ENCODE measurements around the gene HMGN4. TPM values are rescaled to one million over a fixed set of nuclear protein-coding genes. Genes with fewer than 3 reads are reported as not detected.

HMGN4 gene
- total and polyA plus RNA-seq, 9 of the 15 experiments (the other 6 are each of a cell fraction or from before 2014, with no cell fraction given), result 35.4 to 134 (median 94.1) TPM

DNA sequence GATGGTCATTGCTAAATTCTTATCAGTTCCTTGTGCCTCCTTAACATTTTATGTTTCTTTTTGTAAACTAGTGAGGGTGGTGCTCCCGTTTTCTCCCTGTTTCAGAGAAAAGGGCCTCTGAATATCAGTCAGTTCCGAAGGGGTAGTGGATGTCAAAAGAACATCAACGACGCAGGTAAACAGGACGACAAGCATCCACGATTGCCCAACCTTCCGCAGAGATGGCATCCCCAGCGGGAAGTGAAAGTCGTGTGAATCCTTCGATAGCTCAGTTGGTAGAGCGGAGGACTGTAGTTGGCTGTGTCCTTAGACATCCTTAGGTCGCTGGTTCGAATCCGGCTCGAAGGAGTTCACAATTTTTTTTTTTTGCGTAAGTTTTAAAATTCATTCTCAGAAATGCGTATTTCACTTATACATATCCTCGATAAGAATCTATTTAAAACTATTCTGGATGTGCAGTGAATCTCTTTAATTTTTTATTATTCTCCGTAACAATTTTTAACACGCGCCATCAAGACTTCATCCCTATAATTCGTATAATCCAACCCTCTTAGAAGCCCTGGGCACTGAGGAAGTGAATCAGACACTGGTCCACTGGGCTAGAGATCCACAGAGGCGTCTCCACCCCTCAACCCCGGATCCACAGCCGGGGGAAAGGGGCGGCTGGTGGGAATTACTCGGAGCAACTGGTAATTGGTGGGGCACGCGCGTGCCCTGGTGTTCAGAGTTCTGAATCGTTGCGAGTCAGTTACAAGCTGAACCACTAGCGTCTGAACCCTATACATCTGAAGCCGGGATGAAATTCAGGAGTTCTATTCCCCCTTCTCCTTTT lies 30.7 kb downstream of the HMGN4 start (continued):
- TF ChIP-seq, protein P1, sequence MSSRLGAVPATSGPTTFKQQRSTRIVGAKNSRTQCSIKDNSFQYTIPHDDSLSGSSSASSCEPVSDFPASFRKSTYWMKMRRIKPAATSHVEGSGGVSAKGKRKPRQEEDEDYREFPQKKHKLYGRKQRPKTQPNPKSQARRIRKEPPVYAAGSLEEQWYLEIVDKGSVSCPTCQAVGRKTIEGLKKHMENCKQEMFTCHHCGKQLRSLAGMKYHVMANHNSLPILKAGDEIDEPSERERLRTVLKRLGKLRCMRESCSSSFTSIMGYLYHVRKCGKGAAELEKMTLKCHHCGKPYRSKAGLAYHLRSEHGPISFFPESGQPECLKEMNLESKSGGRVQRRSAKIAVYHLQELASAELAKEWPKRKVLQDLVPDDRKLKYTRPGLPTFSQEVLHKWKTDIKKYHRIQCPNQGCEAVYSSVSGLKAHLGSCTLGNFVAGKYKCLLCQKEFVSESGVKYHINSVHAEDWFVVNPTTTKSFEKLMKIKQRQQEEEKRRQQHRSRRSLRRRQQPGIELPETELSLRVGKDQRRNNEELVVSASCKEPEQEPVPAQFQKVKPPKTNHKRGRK (tag; IDR thresholded peaks at IDR 0.05), result no peak
- TF ChIP-seq, protein P2, sequence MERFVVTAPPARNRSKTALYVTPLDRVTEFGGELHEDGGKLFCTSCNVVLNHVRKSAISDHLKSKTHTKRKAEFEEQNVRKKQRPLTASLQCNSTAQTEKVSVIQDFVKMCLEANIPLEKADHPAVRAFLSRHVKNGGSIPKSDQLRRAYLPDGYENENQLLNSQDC (CRISPR knock-in tag; IDR thresholded peaks at IDR 0.05), result peak; percentile 82; the same call in 1 of the 2 replicates
- TF ChIP-seq STAG1 (CRISPR knock-in tag; IDR thresholded peaks at IDR 0.05; ENCODE audit: borderline replicate concordance), result peak; percentile 60; the same call in 1 of the 2 replicates
- TF ChIP-seq KDM5B (IDR thresholded peaks at IDR 0.05; ENCODE audit: insufficient replicate concordance, low read depth, low read length), result peak; percentile 61
- TF ChIP-seq, protein P3, sequence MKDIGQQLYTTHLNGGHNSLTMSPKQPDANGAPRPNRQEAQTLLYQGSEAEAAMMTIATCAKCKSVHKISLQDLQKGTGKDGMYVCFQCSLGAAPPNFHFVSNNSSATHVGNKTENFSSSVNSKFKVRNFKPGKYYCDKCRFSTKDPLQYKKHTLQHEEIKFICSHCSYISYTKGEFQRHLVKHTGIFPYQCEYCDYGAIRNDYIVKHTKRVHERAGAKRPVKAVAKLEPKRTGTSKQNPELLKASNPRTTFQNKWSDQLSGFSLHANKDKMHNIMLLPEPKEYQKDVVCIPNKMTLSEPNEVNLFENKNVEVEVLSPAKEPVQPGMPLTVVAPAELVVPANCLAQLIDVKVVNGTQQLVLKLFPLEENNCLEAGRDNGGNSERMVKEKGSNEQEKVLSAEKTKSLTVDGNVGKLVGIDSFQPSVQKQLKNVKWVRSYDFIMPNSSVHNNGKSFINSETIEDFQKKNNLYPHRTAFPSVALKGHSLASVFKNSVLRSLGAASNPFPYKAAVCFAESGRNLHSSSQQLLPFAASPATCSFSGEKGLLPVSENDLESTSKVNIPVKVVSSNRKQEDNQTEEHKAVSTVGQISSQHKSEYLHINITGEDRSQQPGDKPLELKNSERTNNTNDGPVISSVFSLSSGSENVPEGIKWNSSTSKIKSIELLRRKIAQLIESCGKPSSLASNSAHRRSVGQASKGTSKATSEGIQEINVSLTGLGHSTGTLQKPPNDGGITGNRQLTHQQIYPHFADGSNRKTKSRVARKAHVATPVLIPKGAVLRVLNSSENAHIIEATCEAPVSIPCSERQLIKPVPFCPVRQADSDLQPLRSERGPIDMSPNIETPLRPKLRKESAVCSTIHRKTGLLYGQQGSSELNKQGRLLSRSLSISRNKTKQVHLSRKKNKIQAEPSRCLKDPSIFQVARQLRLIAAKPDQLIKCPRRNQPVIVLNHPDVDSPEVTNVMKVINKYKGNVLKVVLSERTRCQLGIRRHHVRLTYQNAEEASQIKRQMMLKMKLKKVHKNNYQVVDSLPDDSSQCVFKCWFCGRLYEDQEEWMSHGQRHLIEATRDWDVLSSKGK (CRISPR knock-in tag; IDR thresholded peaks at IDR 0.05), result no peak
- TF ChIP-seq KAT8 (IDR thresholded peaks at IDR 0.05; ENCODE audit: low read depth), result no peak
- TF ChIP-seq HCFC1 (IDR thresholded peaks at IDR 0.05; ENCODE audit: low read depth, low read length), result no peak; the same call in none of the 2 replicates
- TF ChIP-seq ESRRA (IDR thresholded peaks at IDR 0.05; ENCODE audit: borderline replicate concordance, low read depth), result no peak; the same call in 1 of the 2 replicates
- TF ChIP-seq ZNF3 (CRISPR knock-in tag; IDR thresholded peaks at IDR 0.05), result no peak
- peak; percentile 56 for TF ChIP-seq RBFOX2 (IDR thresholded peaks at IDR 0.05; ENCODE audit: low read depth, low read length)
- TF ChIP-seq, protein P4, sequence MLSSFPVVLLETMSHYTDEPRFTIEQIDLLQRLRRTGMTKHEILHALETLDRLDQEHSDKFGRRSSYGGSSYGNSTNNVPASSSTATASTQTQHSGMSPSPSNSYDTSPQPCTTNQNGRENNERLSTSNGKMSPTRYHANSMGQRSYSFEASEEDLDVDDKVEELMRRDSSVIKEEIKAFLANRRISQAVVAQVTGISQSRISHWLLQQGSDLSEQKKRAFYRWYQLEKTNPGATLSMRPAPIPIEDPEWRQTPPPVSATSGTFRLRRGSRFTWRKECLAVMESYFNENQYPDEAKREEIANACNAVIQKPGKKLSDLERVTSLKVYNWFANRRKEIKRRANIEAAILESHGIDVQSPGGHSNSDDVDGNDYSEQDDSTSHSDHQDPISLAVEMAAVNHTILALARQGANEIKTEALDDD (IDR thresholded peaks at IDR 0.05), result peak; percentile 50; the same call in 1 of the 2 replicates
- TF ChIP-seq PML (IDR thresholded peaks at IDR 0.05; ENCODE audit: low read length), result no peak
- peak; percentile 87 for TF ChIP-seq CTBP1 (IDR thresholded peaks at IDR 0.05; ENCODE audit: borderline replicate concordance)
- TF ChIP-seq CHCHD3 (CRISPR knock-in tag; IDR thresholded peaks at IDR 0.05), result no peak
- no peak for TF ChIP-seq NCOA6 (IDR thresholded peaks at IDR 0.05)
- no peak for TF ChIP-seq ELF2 (CRISPR knock-in tag; IDR thresholded peaks at IDR 0.05)
- peak; percentile 52; the same call in 1 of the 2 replicates for TF ChIP-seq LCOR (CRISPR knock-in tag; IDR thresholded peaks at IDR 0.05)
- TF ChIP-seq, protein P5, sequence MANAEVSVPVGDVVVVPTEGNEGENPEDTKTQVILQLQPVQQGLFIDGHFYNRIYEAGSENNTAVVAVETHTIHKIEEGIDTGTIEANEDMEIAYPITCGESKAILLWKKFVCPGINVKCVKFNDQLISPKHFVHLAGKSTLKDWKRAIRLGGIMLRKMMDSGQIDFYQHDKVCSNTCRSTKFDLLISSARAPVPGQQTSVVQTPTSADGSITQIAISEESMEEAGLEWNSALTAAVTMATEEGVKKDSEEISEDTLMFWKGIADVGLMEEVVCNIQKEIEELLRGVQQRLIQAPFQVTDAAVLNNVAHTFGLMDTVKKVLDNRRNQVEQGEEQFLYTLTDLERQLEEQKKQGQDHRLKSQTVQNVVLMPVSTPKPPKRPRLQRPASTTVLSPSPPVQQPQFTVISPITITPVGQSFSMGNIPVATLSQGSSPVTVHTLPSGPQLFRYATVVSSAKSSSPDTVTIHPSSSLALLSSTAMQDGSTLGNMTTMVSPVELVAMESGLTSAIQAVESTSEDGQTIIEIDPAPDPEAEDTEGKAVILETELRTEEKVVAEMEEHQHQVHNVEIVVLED (CRISPR knock-in tag; IDR thresholded peaks at IDR 0.05), result no peak

Data from K562 (cell line).